Activated CD8-positive, alpha-beta memory T cell treated with anti-CD3 and anti-CD28 coated beads, Interleukin-2, amount 10 ng/mL, durations not matched to agents 7 days and 5 days (primary cell): Measurements from ENCODE around the gene PIK3R6. TPM values are rescaled to one million over a fixed set of nuclear protein-coding genes. Genes with fewer than 3 reads are reported as not detected.

ENCODE experiments used
- ATAC-seq: fragments of 150-1000 bp; cut with Tn5 transposase; one replicate; pipeline ENCODE4 v1.10.0; 2021; ENCODE audit warnings: moderate library complexity
- CTCF ChIA-PET: fragments of 350-600 bp; sonication (Branson Sonifier 250); formaldehyde crosslinking; loops from one replicate; lab custom pipeline; 2021; ENCODE audit warnings: antibody characterized with exemption; lab: Charles Lee
- DNase-seq: peaks from one replicate; pipeline ENCODE4 v3.0.0-alpha.2; 2020
- H3K27ac Mint-ChIP-seq: one replicate; pipeline ENCODE4 v1.8.0; 2021; ENCODE audit warnings: mild to moderate bottlenecking, mixed read lengths
- H3K27me3 Mint-ChIP-seq: one replicate; pipeline ENCODE4 v1.8.0; 2021; ENCODE audit warnings: mixed read lengths
- H3K36me3 Mint-ChIP-seq: one replicate; pipeline ENCODE4 v1.8.0; 2021; ENCODE audit warnings: mild to moderate bottlenecking, mixed read lengths
- H3K4me1 Mint-ChIP-seq: one replicate; pipeline ENCODE4 v1.8.0; 2021; ENCODE audit warnings: mixed read lengths
- H3K4me3 Mint-ChIP-seq: one replicate; pipeline ENCODE4 v1.8.0; 2021; ENCODE audit warnings: mild to moderate bottlenecking, moderate library complexity, mixed read lengths
- H3K9me3 Mint-ChIP-seq: one replicate; pipeline ENCODE4 v1.8.0; 2022; ENCODE audit warnings: low read depth, mixed read lengths
- total RNA-seq, 2 experiments: library from RNA; stranded (reverse); gene quantifications; one replicate each; pipeline ENCODE4 v1.2.3, GENCODE V29; 2021

PIK3R6 gene
- total RNA-seq, 2 experiments from 2014 or later: 1.3 to 4.9 TPM

DNA sequence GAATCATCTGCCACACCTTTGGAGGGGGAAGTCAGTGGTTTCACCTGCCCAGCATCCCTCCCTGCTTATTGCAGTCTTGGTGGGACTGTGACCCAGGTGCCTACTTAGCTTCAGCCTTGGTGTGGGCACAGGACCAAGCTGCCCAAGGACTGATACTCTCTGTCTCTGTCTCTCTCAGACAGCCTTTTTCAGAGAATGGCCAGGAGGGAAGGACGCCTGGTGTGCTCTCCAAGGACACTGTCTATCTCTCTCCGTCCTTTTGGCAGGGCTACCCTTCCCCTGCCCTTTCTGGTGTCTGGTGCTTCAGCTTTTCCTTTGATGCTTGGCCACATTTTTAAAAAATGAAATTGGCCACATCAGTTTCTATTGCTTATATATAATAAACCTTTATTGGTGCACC is 19.6 kb downstream of the PIK3R6 start:
- Mint-ChIP-seq H3K36me3 (peaks cover 10% of the 10 kb centered on the region), H3K4me3 (no peak overlapping the region), H3K9me3 (no peaks in the 10 kb centered on the region), H3K4me1 (peaks cover 16% of the 10 kb centered on the region), H3K27me3 (no peaks in the 10 kb centered on the region), H3K27ac (no peak overlapping the region)
- no peak for ATAC-seq
- no peak for DNase-seq
- CTCF ChIA-PET: no interaction called here

DNA sequence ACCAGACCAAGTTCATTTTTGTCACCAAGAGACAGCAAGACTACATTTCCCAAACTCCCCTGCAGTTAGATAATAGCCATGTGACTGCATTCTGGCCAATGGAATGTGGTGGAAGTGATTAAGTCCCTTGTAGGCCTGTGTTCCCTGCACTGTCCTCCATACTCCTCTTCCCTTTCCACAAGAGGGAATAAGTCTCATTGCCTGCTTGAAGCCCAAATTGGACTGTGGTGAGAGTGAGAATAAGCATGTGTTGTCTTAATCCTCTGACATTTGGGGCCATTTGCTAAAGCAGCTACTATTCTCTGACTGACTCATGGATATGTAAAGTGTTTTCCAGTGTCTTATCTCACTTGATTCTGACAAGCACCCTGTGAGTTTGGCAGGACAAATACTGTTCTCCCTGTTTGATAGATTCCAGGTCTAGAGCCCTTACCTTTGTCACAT is 20.7 kb downstream of the PIK3R6 start:
- H3K9me3 Mint-ChIP-seq: no peaks in the 10 kb centered on the region
- peaks cover 16% of the 10 kb centered on the region for H3K4me1 Mint-ChIP-seq
- H3K36me3 Mint-ChIP-seq: peaks cover 10% of the 10 kb centered on the region
- CTCF ChIA-PET: interaction anchor here (2.7 kb wide), 1 partner anchor 11 kb away, joined by 8 read pairs; no protein-coding TSS in a partner anchor
- no peak overlapping the region for H3K27ac Mint-ChIP-seq
- DNase-seq (no peak), ATAC-seq (no peak)
- H3K4me3 Mint-ChIP-seq: no peak overlapping the region
- no peaks in the 10 kb centered on the region for H3K27me3 Mint-ChIP-seq

DNA sequence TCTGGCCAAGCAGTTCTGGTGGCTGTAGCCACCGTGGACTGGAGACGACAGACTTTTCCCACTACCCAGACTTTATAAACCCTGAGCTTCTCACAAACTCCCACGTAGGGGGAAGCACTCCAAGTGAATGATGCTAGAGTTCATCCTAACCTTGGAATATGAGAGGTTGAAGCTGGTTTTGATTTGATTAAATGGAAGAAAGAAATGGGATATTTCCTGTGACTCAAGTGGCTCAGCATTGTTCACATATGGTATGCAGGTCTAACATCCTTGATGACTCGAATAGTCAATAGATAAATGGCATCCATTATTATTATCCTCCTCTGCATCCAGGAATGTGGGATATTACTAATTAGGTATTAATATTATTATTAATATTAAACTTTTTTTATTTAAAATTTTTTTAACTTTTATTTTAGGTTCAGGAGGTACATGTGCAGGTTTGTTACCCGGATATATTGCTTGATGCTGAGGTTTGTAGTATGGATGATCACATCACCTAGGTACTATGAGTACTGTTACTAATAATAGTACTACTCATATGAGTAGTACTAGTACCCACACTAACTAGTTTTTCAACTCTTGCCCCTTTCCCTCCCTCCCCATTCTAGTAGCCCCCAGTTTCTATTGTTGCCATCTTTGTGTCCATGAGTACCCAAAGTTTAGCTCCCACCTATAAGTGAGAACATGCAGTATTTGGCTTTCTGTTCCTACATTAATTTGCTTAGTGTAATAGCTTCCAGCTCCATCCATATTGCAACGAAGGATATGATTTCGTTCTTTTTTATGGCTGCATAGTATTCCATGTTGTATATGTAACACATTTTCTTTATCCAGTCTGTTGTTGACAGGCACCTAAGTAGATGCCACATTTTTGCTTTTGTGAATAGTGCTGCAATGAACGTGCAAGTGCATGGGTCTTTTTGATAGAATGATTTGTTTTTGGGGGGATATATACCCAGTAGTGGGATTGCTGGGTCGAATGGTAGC is 22.9 kb downstream of the PIK3R6 start:
- CTCF ChIA-PET: interaction anchor here (2.7 kb wide), 1 partner anchor 13 kb away, joined by 8 read pairs; no protein-coding TSS in a partner anchor
- Mint-ChIP-seq H3K27ac (no peak overlapping the region), H3K36me3 (peaks cover 10% of the 10 kb centered on the region), H3K27me3 (no peaks in the 10 kb centered on the region), H3K9me3 (no peaks in the 10 kb centered on the region), H3K4me1 (peaks cover 9% of the 10 kb centered on the region), H3K4me3 (no peak overlapping the region)
- DNase-seq (no peak), ATAC-seq (no peak)

DNA sequence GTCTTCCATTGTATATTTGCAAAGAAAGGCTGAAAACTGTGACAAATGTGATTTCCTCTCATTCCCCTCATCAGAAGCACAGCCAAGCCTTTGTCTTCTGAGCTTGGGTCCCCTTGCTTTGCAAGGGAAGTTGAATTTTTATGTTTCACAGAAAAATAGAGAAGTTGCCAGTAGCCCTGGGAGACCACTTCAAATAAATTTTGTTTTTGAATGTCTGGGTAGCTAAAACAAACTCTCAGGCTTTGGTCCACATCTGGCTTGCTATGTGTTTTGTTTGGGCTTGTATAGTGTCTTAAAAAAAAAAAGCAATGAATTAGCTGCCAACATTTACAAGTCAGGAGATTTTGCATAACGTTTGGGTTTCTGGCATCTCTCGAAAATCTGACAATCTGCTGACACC is 24.1 kb downstream of the PIK3R6 start:
- H3K4me3 Mint-ChIP-seq: no peak overlapping the region
- H3K36me3 Mint-ChIP-seq: peaks cover 10% of the 10 kb centered on the region
- no peaks in the 10 kb centered on the region for H3K9me3 Mint-ChIP-seq
- DNase-seq: no peak
- CTCF ChIA-PET: no interaction called here
- H3K27me3 Mint-ChIP-seq: no peaks in the 10 kb centered on the region
- H3K4me1 Mint-ChIP-seq: peaks cover 7% of the 10 kb centered on the region
- no peak for ATAC-seq
- H3K27ac Mint-ChIP-seq: no peak overlapping the region

DNA sequence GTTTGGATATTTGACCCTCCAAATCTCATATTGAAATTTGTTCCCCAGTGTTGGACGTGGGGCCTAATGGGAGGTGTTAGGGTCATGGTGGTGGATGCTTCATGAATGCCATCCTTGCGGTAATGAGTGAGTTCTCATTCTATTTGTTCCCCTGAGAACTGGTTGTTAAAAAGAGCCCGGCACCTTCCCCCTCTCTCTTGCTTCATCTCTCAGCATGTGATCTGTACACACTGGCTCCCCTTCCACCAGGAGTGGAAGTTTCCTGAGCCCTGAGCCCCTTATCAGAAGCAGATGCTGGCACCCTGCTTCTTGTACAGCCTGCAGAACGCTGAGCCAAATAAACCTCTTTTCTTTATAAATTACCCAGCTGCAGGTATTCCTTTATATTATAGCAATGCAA is 25.6 kb downstream of the PIK3R6 start:
- DNase-seq: no peak
- Mint-ChIP-seq H3K4me3 (no peak overlapping the region), H3K27me3 (no peaks in the 10 kb centered on the region), H3K9me3 (no peaks in the 10 kb centered on the region), H3K27ac (no peak overlapping the region), H3K36me3 (peaks cover 6% of the 10 kb centered on the region), H3K4me1 (peaks cover 4% of the 10 kb centered on the region)
- CTCF ChIA-PET: no interaction called here
- no peak for ATAC-seq

DNA sequence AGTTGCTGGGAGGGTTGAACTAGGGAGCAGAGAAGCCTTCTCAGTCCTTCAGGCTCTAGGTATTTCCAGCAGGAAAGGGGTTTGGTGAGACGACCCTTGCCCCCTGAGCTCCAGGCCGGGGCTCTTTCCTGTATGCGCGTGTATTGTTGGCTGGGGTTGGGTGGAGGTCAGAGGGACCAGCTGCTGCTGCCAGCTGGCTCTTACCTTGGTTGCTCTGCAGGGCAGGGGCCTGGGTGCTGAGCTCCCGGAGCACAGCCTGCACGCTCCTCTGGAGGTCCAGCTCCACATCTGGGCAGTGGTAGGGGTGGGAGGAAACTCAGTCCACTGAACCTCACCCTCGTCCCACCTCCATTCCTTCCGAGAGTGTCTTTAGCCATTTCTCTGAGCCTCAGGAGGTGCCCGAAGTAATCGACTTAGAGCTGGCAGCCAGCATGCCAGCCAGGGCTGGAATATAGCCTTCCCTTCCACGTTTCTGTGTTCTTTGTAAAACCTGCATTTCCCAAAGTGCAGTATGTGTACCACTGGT is 28.0 kb downstream of the PIK3R6 start:
- Mint-ChIP-seq H3K27me3 (no peaks in the 10 kb centered on the region), H3K36me3 (no peaks in the 10 kb centered on the region), H3K4me3 (no peak overlapping the region), H3K27ac (no peak overlapping the region), H3K4me1 (peaks cover 3% of the 10 kb centered on the region), H3K9me3 (no peaks in the 10 kb centered on the region)
- ATAC-seq: no peak
- CTCF ChIA-PET: no interaction called here
- peak; percentile 31 for DNase-seq

DNA sequence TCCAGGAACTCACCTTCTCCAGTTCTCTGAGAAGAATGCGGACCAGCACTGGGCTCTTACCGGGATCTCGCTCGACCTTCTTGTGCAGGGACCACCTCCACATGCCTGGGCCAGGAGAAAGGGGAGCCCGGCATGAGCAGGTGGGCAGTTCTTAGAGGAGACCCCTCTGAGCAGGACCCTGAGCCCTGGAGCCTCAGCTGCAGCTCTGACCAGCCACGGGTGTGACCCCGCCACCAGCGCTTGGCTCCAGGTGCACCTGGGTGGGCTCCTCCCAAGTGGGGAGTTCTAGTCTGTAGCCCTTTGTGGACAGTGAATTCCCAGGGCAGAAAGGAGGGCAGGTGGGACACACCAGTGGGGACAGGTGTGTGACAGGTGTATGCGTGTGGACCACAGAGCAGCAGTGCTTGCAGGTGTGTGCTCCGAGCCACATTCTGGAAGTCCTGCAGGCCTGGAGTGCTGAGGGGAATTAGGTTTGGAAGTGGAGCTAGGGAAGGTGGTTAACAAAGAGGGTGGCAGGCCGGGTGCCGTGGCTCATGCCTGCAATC is 28.9 kb downstream of the PIK3R6 start:
- Mint-ChIP-seq H3K4me3 (no peak overlapping the region), H3K9me3 (no peaks in the 10 kb centered on the region), H3K36me3 (peaks cover 2% of the 10 kb centered on the region), H3K27me3 (no peaks in the 10 kb centered on the region), H3K27ac (no peak overlapping the region), H3K4me1 (peaks cover 3% of the 10 kb centered on the region)
- CTCF ChIA-PET: no interaction called here
- DNase-seq (peak; percentile 18), ATAC-seq (no peak)

DNA sequence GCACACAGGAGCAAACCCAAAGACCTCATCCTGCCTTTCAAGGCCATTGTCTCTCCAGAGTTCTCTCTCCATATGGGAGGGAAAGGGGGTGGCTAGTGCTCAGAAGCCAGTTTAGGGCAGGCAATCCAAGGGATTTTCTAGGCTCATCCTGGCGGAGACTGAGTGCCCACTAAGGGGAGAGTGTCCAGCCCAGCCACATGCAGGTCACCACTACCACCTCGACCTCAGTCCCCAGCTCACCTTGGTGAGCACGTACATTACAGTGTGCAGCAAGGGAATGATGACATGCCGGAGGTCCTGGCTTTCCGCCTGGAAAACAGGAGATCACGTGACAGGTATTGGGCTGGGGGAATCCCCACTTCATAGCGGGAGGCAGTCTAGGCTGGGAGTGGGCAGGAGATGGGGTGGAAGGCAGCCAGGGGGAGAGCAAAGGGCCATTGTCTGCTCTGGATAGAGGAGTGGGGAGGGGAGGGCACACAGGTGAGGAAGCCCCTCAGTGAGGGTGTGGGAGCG is 29.9 kb downstream of the PIK3R6 start:
- Mint-ChIP-seq H3K27ac (no peak overlapping the region), H3K36me3 (peaks cover 2% of the 10 kb centered on the region), H3K4me3 (no peak overlapping the region), H3K27me3 (no peaks in the 10 kb centered on the region), H3K4me1 (no peaks in the 10 kb centered on the region), H3K9me3 (no peaks in the 10 kb centered on the region)
- CTCF ChIA-PET: no interaction called here
- DNase-seq (peak; percentile 19), ATAC-seq (no peak)

DNA sequence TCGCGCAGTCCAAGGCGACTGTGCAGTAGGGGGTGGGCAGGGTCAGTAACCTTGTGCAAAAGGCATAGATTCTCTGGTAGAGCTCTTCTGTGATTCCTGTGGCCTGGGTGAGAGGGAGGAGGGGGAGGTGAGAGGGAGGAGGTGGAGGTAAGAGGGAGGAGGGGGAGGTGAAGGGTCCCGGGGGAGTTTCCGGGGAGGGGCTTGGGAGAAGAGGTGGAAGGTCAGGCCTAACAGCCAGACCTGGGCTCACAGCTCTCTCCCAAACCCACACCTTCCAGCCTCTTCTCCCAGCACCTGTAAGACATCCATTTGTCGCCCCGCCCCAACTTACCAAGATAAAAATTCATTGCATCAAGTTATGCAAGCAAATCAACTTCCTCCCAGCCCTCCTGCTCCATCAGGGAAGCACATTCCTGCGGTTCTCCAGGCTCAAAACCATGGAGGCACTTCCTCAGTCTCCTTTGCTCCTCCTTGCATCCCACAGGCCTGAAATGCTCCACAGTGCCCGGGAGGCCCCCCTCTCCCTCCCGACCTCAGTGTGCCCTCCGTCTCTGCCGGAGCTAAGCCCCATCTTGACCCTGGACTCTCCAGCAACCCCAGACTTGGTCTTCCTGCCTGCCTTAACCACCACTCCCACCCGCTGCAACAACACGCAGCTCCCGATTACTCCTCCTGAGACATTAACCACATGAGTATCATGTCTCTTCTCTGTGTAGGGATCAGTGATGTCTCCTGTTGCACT is 30.5 kb downstream of the PIK3R6 start:
- CTCF ChIA-PET: no interaction called here
- DNase-seq (peak; percentile 18), ATAC-seq (no peak)
- Mint-ChIP-seq H3K9me3 (no peaks in the 10 kb centered on the region), H3K4me3 (no peak overlapping the region), H3K36me3 (peaks cover 2% of the 10 kb centered on the region), H3K27ac (no peak overlapping the region), H3K4me1 (no peaks in the 10 kb centered on the region), H3K27me3 (no peaks in the 10 kb centered on the region)

DNA sequence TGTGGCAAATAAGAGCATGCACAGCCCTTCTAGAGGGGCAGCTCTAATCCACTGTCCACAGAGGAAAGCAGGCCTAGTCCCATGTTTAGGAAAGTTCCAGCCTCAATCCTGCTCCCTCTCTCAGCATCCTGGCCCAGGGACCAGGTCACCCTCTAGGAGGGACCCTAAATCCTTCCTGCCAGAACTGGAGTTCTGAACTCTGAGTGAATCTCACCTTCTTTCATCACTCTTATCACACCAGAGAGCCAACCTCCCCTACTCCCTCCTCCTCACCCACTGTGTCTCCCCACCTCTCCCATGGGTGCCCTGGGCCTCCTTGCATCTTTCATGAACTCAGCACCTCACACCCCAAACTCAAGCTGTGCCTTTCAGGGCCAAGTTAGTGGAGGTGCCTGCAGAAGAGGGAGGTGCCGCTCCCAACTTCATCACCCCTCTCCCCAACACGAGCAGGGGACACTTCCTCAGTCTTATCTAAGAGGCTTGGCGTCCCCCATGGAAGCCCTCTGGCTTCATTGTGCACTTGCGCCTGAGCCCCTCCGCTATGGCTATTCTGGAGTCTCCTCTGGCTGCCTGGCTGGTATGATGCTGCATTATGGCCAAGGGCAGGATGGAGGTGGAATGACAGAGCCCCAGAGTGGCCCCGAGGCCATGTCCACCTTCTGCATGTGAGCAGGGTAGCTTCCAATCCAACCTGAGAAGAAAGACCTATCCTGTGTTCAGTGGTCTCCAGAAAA is 31.7 kb downstream of the PIK3R6 start:
- no peaks in the 10 kb centered on the region for H3K4me1 Mint-ChIP-seq
- H3K27ac Mint-ChIP-seq: no peak overlapping the region
- H3K9me3 Mint-ChIP-seq: no peaks in the 10 kb centered on the region
- no peak overlapping the region for H3K4me3 Mint-ChIP-seq
- CTCF ChIA-PET: no interaction called here
- DNase-seq: peak; percentile 26
- H3K27me3 Mint-ChIP-seq: no peaks in the 10 kb centered on the region
- no peak for ATAC-seq
- H3K36me3 Mint-ChIP-seq: peaks cover 2% of the 10 kb centered on the region

DNA sequence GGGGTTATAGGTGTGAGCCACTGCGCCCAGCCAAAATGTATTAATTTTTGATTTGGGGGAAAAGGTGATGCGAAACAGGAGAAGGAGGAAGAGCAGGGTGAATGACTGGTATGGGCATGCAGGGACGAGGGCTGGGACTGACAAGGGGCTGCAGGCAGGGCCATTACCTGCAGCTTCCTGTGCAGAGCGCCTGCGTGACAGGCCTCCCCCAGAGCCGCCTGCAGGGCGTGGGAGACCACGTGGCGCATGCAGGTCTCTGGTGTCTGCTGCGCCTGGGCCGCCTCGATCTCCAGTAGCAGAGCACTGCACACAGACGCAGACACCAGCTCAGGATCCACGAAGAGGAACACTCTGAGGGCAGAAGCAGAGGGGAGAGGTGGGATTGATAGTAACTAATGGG is 32.4 kb downstream of the PIK3R6 start:
- CTCF ChIA-PET: no interaction called here
- no peak for ATAC-seq
- H3K9me3 Mint-ChIP-seq: no peaks in the 10 kb centered on the region

DNA sequence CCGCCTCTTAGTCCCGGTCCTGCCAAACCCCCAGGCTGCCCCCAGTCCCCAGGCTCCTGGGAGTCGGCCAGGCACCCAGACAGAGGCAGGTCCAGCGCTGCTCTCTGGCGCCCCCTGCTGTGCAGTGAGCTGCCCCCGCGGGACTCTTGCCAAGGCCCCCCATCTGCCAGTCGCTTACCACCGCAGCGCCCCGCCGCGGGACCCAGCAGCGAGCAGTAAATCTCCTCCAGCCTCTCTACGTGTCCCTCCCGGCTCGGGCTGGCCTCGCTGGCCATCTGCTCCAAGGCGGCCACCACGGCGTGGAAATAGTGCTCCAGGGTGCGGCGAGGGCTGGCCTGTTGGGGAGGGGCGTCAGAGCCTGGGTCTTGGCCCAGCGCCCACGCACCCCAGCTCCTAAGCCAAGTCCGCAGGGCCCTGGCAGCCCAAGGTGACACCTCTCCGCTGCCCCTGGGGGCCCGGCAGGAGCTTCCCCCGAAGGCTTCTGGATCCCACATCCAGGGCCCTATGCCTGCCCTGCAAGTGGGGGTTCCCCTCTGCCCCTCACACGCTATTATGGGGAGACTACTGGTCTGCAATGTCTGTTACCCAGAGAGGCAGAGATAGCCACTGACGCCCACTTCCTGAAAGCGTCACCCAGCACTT is 34.6 kb downstream of the PIK3R6 start:
- Mint-ChIP-seq H3K27ac (no peak overlapping the region), H3K4me3 (no peak overlapping the region), H3K9me3 (no peaks in the 10 kb centered on the region), H3K36me3 (peaks cover 2% of the 10 kb centered on the region), H3K27me3 (no peaks in the 10 kb centered on the region), H3K4me1 (no peaks in the 10 kb centered on the region)
- ATAC-seq (no peak), DNase-seq (no peak)
- CTCF ChIA-PET: interaction anchor here (0.6 to 1.6 kb wide), 6 partner anchors 8 to 468 kb away, joined by 3 to 5 read pairs (median 4); no protein-coding TSS in a partner anchor

More for the DNA sequence above, 32.4 kb downstream of the PIK3R6 start:
- Mint-ChIP-seq H3K4me1 (no peaks in the 10 kb centered on the region), H3K36me3 (peaks cover 2% of the 10 kb centered on the region), H3K4me3 (no peak overlapping the region), H3K27ac (no peak overlapping the region), H3K27me3 (no peaks in the 10 kb centered on the region)
- peak; percentile 7 for DNase-seq
